Activated naive CD8-positive, alpha-beta T cell treated with anti-CD3 and anti-CD28 coated beads, Interleukin-2, amount 10 ng/mL, durations not matched to agents 7 days and 5 days (primary cell): ENCODE measurements around the gene POMZP3. TPM values are rescaled to one million over a fixed set of nuclear protein-coding genes. Genes with fewer than 3 reads are reported as not detected.
"Not testable (repeated sequence)": the region's sequence is repeated elsewhere in the genome, so short reads cannot be mapped to it uniquely, and the experiment has no call there.

ENCODE experiments used
- ATAC-seq: fragments of 150-1000 bp; cut with Tn5 transposase; one replicate; pipeline ENCODE4 v1.10.0; 2021; ENCODE audit warnings: low read depth, moderate library complexity
- POLR2A ChIA-PET: fragments of 350-600 bp; sonication (Branson Sonifier 250); formaldehyde crosslinking; loops from one replicate; lab custom pipeline; 2021; ENCODE audit warnings: antibody characterized with exemption; lab: Charles Lee
- DNase-seq: peaks from one replicate; pipeline ENCODE4 v3.0.0; 2021
- H3K27ac Mint-ChIP-seq: one replicate; pipeline ENCODE4 v1.8.0; 2022; ENCODE audit warnings: mild to moderate bottlenecking, mixed read lengths
- H3K27me3 Mint-ChIP-seq: one replicate; pipeline ENCODE4 v1.8.0; 2022; ENCODE audit warnings: mild to moderate bottlenecking, moderate library complexity, mixed read lengths
- H3K36me3 Mint-ChIP-seq: one replicate; pipeline ENCODE4 v1.8.0; 2021; ENCODE audit warnings: mild to moderate bottlenecking, mixed read lengths
- H3K4me1 Mint-ChIP-seq: one replicate; pipeline ENCODE4 v1.8.0; 2021; ENCODE audit warnings: mixed read lengths
- H3K4me3 Mint-ChIP-seq: one replicate; pipeline ENCODE4 v1.8.0; 2022; ENCODE audit warnings: mild to moderate bottlenecking, moderate library complexity, mixed read lengths
- H3K9me3 Mint-ChIP-seq: one replicate; pipeline ENCODE4 v1.8.0; 2021; ENCODE audit warnings: mixed read lengths
- total RNA-seq, 2 experiments: library from RNA; stranded (reverse); gene quantifications; one replicate each; pipeline ENCODE4 v1.2.3, GENCODE V29; 2021

Gene POMZP3
- total RNA-seq, 2 experiments from 2014 or later, result 12.7 to 13.9 TPM

DNA sequence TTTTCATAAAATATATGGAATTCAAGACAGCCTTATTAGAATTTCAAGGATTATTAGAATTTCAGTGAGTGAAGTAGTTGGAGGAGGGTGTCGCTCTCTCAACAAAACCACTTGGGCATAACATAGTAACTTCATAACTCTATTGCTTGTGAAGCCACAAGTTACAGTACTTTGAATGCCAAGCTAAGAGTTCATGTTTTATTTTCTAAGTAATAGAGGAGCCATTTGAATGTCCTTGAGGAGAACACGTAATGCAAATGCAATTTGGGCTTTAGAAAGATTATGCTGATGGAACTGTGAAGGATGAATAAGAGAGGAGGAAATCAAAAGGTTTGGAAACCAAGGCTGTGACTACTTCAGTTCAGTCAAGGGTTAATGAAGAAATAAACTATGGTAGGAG is 51.6 kb downstream of the POMZP3 start:
- H3K27ac Mint-ChIP-seq, H3K27me3 Mint-ChIP-seq, H3K4me3 Mint-ChIP-seq, DNase-seq, H3K4me1 Mint-ChIP-seq, H3K9me3 Mint-ChIP-seq, H3K36me3 Mint-ChIP-seq, ATAC-seq, POLR2A ChIA-PET: not testable (repeated sequence)

DNA sequence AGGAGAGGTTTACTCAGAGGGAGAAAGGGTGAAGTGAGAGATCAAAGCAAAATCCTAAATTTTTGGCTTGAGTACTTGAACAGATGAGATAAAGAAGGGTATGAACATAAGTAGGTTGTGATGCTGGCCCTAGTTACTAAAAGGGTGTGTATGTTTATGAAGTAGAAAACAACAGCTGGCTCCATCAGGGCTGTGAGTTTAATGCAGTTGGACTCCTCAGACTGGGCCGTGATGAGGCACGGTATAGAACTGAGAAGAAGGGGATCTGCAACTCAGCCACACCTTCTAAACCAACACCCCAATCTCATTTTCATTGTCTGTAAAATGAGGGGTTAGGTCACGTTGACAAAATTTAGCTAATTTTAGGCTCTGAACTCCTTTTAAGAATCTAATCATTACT is 54.8 kb downstream of the POMZP3 start:
- DNase-seq, POLR2A ChIA-PET, ATAC-seq, H3K4me3 Mint-ChIP-seq, H3K27ac Mint-ChIP-seq, H3K4me1 Mint-ChIP-seq, H3K9me3 Mint-ChIP-seq, H3K27me3 Mint-ChIP-seq: not testable (repeated sequence)
- H3K36me3 Mint-ChIP-seq, result peaks cover 15% of the 10 kb centered on the region

DNA sequence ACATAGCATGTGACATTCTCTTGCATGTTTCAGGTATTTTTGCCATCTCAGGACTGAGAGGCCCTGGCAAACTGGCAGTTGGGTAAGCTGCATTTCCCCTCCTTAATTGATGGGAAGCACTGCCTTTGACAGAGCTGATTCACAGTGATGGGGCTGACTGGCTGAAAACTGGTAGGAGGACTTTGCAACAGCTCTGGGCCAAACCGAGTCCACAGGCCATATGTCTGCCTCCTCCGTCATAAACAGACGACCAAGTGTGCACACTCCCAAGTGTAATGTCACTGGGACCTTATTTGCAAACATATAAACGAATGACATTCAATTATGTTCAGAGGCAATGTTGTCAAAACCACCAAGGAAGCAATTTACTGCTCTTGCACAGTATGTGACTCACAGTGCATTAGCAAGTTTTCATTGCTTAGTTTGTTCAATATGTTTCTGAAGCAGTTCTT is 56.7 kb downstream of the POMZP3 start:
- H3K4me1 Mint-ChIP-seq, POLR2A ChIA-PET, H3K9me3 Mint-ChIP-seq, H3K27me3 Mint-ChIP-seq, H3K4me3 Mint-ChIP-seq, ATAC-seq, DNase-seq: not testable (repeated sequence)
- Mint-ChIP-seq H3K36me3 (peaks cover 22% of the 10 kb centered on the region), H3K27ac (peak overlapping the region; percentile 25)

DNA sequence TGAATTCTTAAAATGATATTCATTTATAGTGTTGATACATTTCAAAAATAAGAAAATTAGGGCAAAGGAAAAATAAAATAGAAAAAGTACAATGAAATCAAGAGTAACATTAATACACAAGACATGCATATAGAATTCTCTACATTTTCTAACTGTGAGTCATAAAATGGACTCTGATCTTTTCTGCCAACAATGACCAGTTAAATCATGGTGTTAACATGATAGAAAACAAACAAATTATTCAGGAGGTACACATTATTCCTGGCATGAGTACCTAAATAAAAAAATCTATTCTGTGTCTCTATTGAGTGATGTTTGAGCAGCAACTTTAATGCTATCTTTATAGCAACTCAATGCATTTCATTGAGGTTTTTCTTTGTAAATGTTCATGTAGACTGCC is 58.3 kb downstream of the POMZP3 start:
- H3K4me1 Mint-ChIP-seq, H3K27me3 Mint-ChIP-seq, ATAC-seq, DNase-seq, H3K27ac Mint-ChIP-seq, POLR2A ChIA-PET, H3K4me3 Mint-ChIP-seq, H3K9me3 Mint-ChIP-seq: not testable (repeated sequence)
- peaks cover 26% of the 10 kb centered on the region for H3K36me3 Mint-ChIP-seq

DNA sequence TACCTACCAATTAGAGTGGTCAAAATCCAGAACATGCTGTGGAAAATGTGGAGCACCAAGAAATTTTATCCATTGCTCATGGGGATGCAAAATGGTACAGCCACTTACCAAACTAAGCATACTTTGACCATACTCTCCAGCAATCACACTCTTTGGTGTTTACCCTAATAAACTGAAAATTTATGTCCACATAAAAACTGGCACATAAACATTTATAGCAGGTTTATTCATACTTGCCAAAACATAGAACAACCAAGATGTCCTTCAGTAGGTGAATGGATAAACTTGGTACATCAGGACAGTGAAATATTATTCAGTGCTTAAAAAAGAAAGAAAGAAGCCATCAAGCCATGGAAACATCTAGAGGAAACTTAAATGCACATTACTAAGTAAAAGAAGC is 59.3 kb downstream of the POMZP3 start:
- H3K4me1 Mint-ChIP-seq, POLR2A ChIA-PET, H3K27me3 Mint-ChIP-seq, H3K4me3 Mint-ChIP-seq, H3K9me3 Mint-ChIP-seq, DNase-seq, ATAC-seq, H3K27ac Mint-ChIP-seq: not testable (repeated sequence)
- peaks cover 29% of the 10 kb centered on the region for H3K36me3 Mint-ChIP-seq

DNA sequence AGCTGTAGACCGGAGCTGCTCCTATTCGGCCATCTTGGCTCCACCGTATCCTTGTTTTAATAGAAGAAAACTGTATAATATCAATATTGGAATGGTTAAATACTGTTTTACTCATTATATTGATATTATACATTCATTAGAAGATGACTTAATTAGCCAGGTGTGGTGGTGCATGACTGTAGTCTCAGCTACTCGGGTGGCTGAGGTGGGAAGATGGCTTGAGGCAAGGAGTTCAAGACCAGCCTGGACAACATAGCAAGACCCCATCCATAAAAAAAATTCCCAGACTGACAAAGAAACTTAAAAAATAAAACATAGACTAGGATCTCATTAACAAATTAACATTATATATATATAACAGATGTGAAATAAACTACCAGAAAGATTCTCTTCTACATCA is 59.8 kb downstream of the POMZP3 start:
- H3K4me1 Mint-ChIP-seq, H3K27me3 Mint-ChIP-seq, DNase-seq, H3K27ac Mint-ChIP-seq, H3K4me3 Mint-ChIP-seq, POLR2A ChIA-PET, ATAC-seq, H3K9me3 Mint-ChIP-seq: not testable (repeated sequence)
- H3K36me3 Mint-ChIP-seq, result peaks cover 32% of the 10 kb centered on the region

DNA sequence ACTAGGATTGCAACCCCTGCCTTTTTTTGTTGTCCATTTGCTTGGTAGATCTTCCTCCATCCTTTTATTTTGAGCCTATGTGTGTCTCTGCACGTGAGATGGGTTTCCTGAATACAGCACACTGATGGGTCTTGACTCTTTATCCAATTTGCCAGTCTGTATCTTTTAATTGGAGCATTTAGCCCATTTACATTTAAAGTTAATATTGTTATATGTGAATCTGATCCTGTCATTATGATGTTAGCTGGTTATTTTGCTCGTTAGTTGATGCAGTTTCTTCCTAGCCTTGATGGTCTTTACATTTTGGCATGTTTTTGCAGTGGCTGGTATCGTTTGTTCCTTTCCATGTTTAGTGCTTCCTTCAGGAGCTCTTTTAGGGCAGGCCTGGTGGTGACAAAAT is 62.1 kb downstream of the POMZP3 start:
- ATAC-seq, H3K4me1 Mint-ChIP-seq: not testable (repeated sequence)

DNA sequence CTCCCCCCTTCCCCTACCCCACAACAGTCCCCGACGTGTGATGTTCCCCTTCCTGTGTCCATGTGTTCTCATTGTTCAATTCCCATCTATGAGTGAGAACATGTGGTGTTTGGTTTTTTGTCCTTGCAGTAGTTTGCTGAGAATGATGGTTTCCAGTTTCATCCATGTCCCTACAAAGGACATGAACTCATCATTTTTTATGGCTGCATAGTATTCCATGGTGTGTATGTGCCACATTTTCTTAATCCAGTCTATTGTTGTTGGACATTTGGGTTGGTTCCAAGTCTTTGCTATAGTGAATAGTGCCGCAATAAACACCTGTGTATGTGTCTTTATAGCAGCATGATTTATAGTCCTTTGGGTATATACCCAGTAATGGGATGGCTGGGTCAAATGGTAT is 65.7 kb downstream of the POMZP3 start:
- POLR2A ChIA-PET, H3K9me3 Mint-ChIP-seq: not testable (repeated sequence)
- peaks cover 17% of the 10 kb centered on the region for H3K4me1 Mint-ChIP-seq

More for the DNA sequence above, 62.1 kb downstream of the POMZP3 start:
- H3K9me3 Mint-ChIP-seq, H3K27me3 Mint-ChIP-seq, H3K4me3 Mint-ChIP-seq, H3K27ac Mint-ChIP-seq, DNase-seq, POLR2A ChIA-PET: not testable (repeated sequence)
- peaks cover 37% of the 10 kb centered on the region for H3K36me3 Mint-ChIP-seq

DNA sequence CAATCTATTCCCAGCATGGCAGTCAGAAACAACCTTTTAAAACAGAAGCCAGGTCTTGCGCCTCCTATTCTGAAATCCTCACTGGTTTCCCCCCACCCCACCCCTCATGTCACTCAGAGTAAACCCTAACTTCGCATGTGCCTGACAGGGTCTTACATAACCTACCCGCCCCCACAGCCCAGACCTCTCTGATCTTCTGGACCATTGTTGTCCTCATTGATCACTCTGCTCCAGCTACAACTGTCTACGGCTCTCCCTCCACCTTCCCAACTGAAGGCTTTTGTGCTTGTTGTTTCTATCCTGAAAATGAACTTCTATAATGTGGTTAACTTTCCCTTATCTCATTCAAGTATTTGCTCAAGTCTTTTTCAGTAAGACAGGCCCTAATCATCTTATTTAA is 66.9 kb downstream of the POMZP3 start:
- H3K9me3 Mint-ChIP-seq, DNase-seq, ATAC-seq, H3K4me3 Mint-ChIP-seq, H3K27me3 Mint-ChIP-seq, POLR2A ChIA-PET, H3K27ac Mint-ChIP-seq: not testable (repeated sequence)
- peaks cover 37% of the 10 kb centered on the region for H3K36me3 Mint-ChIP-seq
- peaks cover 16% of the 10 kb centered on the region for H3K4me1 Mint-ChIP-seq

More for the DNA sequence above, 65.7 kb downstream of the POMZP3 start:
- not testable (repeated sequence) for DNase-seq, H3K27me3 Mint-ChIP-seq, H3K27ac Mint-ChIP-seq, H3K4me3 Mint-ChIP-seq, ATAC-seq
- H3K36me3 Mint-ChIP-seq, result peaks cover 39% of the 10 kb centered on the region

Other genes with a start within 250 kb of the POMZP3 start
- gene SSC4D, start 217.6 kb downstream of the POMZP3 start, total RNA-seq, result under 1 TPM; 0.34 to 0.42 TPM
- gene ZP3, start 202.3 kb downstream of the POMZP3 start, total RNA-seq, result 1 to 10 TPM in 1 of 2 experiments, under 1 TPM in 1; 0.80 to 1.3 TPM
- 10 to 100 TPM; 34.3 to 38.6 TPM for gene DTX2, start 165.6 kb downstream of the POMZP3 start, total RNA-seq
- gene UPK3B, start 116.7 kb downstream of the POMZP3 start, total RNA-seq, result 1 to 10 TPM; 2.1 to 2.7 TPM
- gene SPDYE16, start 84.0 kb downstream of the POMZP3 start, total RNA-seq, result under 1 TPM; 0.22 to 0.71 TPM